SIG-M5 (cell line): ENCODE data around the gene EPB41L4A.

Experiments
- DNase-seq: peaks from one replicate; lab custom pipeline; 2025; lab: John Stamatoyannopoulos, UW

The EPB41L4A gene

GRCh38 chr5:112154940-112155686 lies 264.0 kb downstream of the EPB41L4A start:
- DNase-seq: no peak

- DNase-seq: no peak
Measured at GRCh38 chr5:112149727-112150126, 269.4 kb downstream of the EPB41L4A start.

- DNase-seq: peak; percentile 12
Measured at GRCh38 chr5:112146323-112147226, 272.5 kb downstream of the EPB41L4A start.

GRCh38 chr5:112143690-112144089 lies 275.4 kb downstream of the EPB41L4A start:
- no peak for DNase-seq

GRCh38 chr5:112142769-112143270 lies 276.3 kb downstream of the EPB41L4A start:
- no peak for DNase-seq

- DNase-seq: no peak
Measured at GRCh38 chr5:112141582-112141981, 277.5 kb downstream of the EPB41L4A start.

GRCh38 chr5:112138526-112138925 lies 280.6 kb downstream of the EPB41L4A start:
- no peak for DNase-seq

GRCh38 chr5:112136773-112137172 lies 282.3 kb downstream of the EPB41L4A start:
- DNase-seq: no peak

GRCh38 chr5:112127861-112128260 lies 291.2 kb downstream of the EPB41L4A start:
- DNase-seq: no peak

- DNase-seq: no peak
Measured at GRCh38 chr5:112126982-112127381, 292.1 kb downstream of the EPB41L4A start.

GRCh38 chr5:112125903-112126302 lies 293.2 kb downstream of the EPB41L4A start:
- DNase-seq: no peak

- no peak for DNase-seq
Measured at GRCh38 chr5:112124788-112125187, 294.3 kb downstream of the EPB41L4A start.

- no peak for DNase-seq
Measured at GRCh38 chr5:112123086-112123485, 296.0 kb downstream of the EPB41L4A start.

GRCh38 chr5:112122353-112122752 lies 296.7 kb downstream of the EPB41L4A start:
- no peak for DNase-seq

- DNase-seq: no peak
Measured at GRCh38 chr5:112121258-112121657, 297.8 kb downstream of the EPB41L4A start.

GRCh38 chr5:112119969-112120368 lies 299.1 kb downstream of the EPB41L4A start:
- no peak for DNase-seq

GRCh38 chr5:112119508-112119907 lies 299.6 kb downstream of the EPB41L4A start:
- peak; percentile 56 for DNase-seq

GRCh38 chr5:112117551-112117950 lies 301.5 kb downstream of the EPB41L4A start:
- DNase-seq: no peak

- DNase-seq: no peak
Measured at GRCh38 chr5:112116371-112116770, 302.7 kb downstream of the EPB41L4A start.

- DNase-seq: no peak
Measured at GRCh38 chr5:112113565-112113964, 305.5 kb downstream of the EPB41L4A start.
